Dendritic cell treated with granulocyte-macrophage colony-stimulating factor and Interleukin-4, amounts not matched to agents 40 ng/mL and 50 ng/mL, for 4 days (primary cell): ENCODE results near the gene HNRNPUL2.
"Not testable (repeated sequence)": the region's sequence is repeated elsewhere in the genome, so short reads cannot be mapped to it uniquely, and the experiment has no call there.

ENCODE experiments used
- H3K27ac Mint-ChIP-seq: one replicate; pipeline ENCODE4 v1.8.0; 2022; ENCODE audit warnings: mild to moderate bottlenecking, mixed read lengths
- H3K27me3 Mint-ChIP-seq: one replicate; pipeline ENCODE4 v1.8.0; 2022; ENCODE audit warnings: mild to moderate bottlenecking, mixed read lengths
- H3K36me3 Mint-ChIP-seq: one replicate; pipeline ENCODE4 v1.8.0; 2022; ENCODE audit warnings: low read depth, mixed read lengths
- H3K4me1 Mint-ChIP-seq: one replicate; pipeline ENCODE4 v1.8.0; 2022; ENCODE audit warnings: low read depth, mixed read lengths
- H3K4me3 Mint-ChIP-seq: one replicate; pipeline ENCODE4 v1.8.0; 2022; ENCODE audit warnings: mild to moderate bottlenecking, moderate library complexity, mixed read lengths
- H3K9me3 Mint-ChIP-seq: one replicate; pipeline ENCODE4 v1.8.0; 2022; ENCODE audit warnings: mixed read lengths
- intact Hi-C: fragments of 100-400 bp; cut with micrococcal nuclease; formaldehyde crosslinking; loops from one replicate; pipeline ENCODE4 v1.15.0; 2022

HNRNPUL2 gene

DNA sequence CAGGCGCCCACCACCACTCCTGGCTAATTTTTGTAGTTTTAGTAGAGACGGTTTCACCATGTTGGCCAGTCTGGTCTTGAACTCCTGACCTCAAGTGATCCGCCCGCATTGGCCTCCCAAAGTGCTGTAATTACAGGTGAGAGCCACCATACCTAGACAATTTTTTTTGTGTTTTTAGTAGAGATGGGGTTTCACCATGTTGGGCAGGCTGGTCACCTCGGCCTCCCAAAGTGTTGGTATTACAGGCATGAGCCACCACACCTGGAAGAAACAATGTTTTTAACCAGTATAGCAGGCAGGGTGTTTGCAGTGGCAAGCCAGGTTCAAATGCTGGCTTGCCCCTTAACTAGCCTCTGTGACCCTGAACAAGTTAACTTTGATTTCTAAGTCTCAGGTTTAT, 22.7 kb upstream of the HNRNPUL2 start:
- H3K27ac Mint-ChIP-seq, H3K9me3 Mint-ChIP-seq, H3K27me3 Mint-ChIP-seq, intact Hi-C loops, H3K4me3 Mint-ChIP-seq: not testable (repeated sequence)
- peaks cover 45% of the 10 kb centered on the region for H3K36me3 Mint-ChIP-seq
- H3K4me1 Mint-ChIP-seq = peaks cover 32% of the 10 kb centered on the region

DNA sequence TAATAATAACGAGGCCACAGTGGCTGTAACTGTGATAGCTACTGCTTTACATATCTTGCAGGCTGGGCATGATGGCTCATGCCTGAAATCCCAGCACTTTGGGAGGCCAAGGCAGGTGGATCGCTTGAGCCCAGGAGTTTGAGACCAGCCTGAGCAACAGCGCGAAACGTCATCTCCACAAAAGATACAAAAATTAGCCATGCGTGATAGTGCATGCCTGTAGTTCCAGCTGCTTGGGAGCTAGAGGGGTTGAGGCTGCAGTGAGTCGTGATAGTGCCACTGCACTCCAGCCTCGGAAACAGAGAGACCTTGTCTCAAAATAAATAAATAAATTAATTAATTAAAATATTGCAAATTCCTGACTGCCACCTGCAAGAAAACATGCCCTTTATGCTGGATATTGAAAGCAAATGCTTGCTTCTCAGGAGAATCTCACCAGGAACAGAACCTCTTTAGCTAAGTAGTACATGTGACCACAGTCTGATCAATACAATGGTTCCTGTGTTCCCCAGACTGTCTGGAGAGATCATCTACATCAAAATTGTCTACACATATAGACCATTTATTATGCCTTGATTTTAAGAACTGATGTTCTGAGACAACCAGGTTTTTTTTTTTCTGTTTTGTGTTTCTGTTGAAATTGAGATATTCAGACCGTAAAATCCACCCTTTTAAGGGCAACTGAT, 20.4 kb upstream of the HNRNPUL2 start:
- no peak overlapping the region for H3K4me3 Mint-ChIP-seq
- peaks cover 23% of the 10 kb centered on the region for H3K4me1 Mint-ChIP-seq
- intact Hi-C loops = no loop called here
- no peaks in the 10 kb centered on the region for H3K9me3 Mint-ChIP-seq
- H3K27ac Mint-ChIP-seq = no peak overlapping the region
- H3K27me3 Mint-ChIP-seq = no peaks in the 10 kb centered on the region
- H3K36me3 Mint-ChIP-seq = peaks cover 41% of the 10 kb centered on the region

DNA sequence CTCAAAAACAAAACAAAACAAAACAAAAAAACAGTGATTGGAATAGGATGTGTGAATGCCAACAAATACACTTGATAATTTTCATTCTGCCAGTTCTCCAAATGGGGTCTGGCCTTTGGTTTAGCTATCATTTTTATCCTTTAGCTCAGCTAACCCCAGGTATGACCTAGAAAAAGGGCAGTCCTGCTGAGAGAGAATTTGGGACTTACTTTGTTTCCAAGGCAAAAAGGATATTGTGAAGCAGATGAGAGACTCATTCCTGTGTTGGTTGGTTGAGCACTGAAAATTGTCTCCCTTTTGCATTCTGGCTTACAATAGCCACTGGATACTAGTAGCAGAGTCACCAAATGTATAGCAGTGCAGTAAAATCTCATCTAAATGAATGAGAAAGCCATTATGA, 9.9 kb upstream of the HNRNPUL2 start:
- Mint-ChIP-seq H3K9me3 (no peaks in the 10 kb centered on the region), H3K4me1 (no peaks in the 10 kb centered on the region), H3K27me3 (no peaks in the 10 kb centered on the region), H3K4me3 (no peak overlapping the region), H3K27ac (no peak overlapping the region), H3K36me3 (peaks cover 98% of the 10 kb centered on the region)
- intact Hi-C loops = no loop called here

DNA sequence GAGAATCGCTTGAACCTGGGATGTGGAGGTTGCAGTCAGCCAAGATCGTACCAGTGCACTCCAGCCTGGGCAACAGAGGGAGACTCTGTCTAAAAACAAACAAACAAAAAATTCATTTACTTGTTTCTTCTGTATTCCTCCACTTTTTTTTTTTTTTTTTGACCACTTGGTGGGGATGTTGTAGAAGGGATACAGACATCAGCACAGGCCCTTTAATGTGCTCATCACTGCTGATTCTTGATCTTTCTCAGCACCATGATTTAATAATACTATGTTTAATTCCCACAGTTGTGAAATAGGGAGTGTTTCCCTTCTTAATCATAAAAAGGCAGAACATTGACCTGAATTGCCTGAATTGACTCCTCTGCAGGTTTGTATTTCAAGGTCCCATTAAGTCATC, 5.6 kb upstream of the HNRNPUL2 start:
- intact Hi-C loops = no loop called here
- peak overlapping the region; percentile 37 for H3K27ac Mint-ChIP-seq
- H3K4me1 Mint-ChIP-seq = peaks cover 19% of the 10 kb centered on the region
- peaks cover 91% of the 10 kb centered on the region for H3K36me3 Mint-ChIP-seq
- H3K9me3 Mint-ChIP-seq = no peaks in the 10 kb centered on the region
- H3K4me3 Mint-ChIP-seq = no peak overlapping the region
- H3K27me3 Mint-ChIP-seq = no peaks in the 10 kb centered on the region

DNA sequence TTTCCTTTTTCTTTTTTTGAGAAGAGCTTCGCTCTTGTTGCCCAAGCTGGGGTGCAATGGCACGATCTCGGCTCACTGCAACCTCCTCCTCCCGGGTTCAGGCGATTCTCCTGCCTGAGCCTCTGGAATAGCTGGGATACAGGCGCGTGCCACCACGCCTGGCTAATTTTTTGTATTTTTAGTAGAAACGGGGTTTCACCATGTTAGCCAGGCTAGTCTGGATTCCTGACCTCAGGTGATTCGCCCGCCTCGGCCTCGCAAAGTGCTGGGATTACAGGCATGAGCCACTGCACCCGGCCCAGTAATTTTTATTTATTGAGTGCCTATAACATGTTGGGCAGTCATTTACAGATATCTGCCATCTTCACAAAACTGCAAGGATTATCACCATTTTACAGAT, 2.8 kb upstream of the HNRNPUL2 start:
- H3K27me3 Mint-ChIP-seq, intact Hi-C loops, H3K9me3 Mint-ChIP-seq: not testable (repeated sequence)
- Mint-ChIP-seq H3K4me1 (peaks cover 30% of the 10 kb centered on the region), H3K36me3 (peaks cover 89% of the 10 kb centered on the region), H3K27ac (peak overlapping the region; percentile 97), H3K4me3 (peak overlapping the region; percentile 95)

DNA sequence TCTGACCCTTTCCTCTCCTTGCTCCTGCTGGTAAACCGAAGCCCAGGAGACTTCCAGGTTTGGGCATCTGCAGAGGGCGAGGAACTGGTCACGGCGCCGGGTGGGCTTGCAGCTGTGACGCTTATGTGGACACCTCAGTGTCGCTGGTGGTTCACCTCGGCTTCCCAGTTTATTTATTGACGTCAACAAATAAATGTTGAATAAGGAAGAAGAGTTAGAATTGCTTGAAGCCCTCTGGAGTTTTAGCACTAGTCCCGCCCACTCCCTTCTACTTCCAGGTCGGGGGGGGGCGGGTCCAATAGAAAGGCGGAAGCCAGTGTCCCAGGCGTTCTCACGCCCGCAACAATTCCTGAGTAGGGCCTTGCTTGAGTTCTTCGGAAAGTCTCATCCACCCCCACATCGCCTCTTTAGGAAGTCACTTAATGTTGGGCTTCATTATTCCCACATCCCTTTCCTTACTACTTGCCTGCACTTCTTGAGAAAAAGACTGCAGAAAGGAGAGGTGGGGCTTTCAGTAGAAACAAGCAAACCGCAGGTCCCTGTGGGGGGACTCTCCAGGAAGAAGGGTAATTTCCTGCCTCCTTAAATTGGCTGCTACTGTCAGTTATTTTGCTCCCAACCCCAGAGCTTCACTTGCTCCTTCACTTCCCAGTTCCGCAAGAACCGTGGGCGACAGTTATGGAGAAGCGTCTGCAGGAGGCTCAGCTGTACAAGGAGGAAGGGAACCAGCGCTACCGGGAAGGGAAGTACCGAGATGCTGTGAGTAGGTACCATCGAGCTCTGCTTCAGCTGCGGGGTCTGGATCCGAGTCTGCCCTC, 1.1 kb upstream of the HNRNPUL2 start, which contains the start of gene TTC9C:
TSS of gene TTC9C (plus strand) at position 316 of the 818 bp plus-strand sequence. CDS start at position 679, 363 bp downstream.
- intact Hi-C loops = loop anchor here (1.0 to 5.0 kb wide), 4 partner anchors 25 to 134 kb away; partner anchors contain the start of gene TAF6L
- Mint-ChIP-seq H3K9me3 (no peaks in the 10 kb centered on the region), H3K4me3 (peak within 1 kb of the TSS; percentile 95), H3K27me3 (no peaks in the 10 kb centered on the region), H3K36me3 (peaks cover 85% of the 10 kb centered on the region), H3K27ac (peak within 1 kb of the TSS; percentile 97), H3K4me1 (peaks cover 44% of the 10 kb centered on the region)

DNA sequence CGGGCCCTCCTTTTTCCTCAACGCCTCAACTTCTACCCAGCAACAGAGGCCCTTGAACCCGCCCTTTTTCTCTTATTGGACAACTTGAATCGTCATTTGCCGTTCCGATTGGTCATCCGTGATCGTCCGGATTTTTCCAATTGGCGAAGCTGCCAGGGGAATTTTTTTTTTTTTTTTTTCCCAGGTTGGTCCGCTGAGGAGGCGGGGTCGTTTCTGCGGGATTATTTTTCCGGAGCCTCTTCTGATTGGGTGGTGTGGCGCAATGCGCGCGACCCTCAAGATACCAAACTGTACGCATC, 564 bp upstream of the HNRNPUL2 start:
- H3K27ac Mint-ChIP-seq = peak overlapping the region; percentile 97
- H3K27me3 Mint-ChIP-seq = no peaks in the 10 kb centered on the region
- H3K36me3 Mint-ChIP-seq = peaks cover 85% of the 10 kb centered on the region
- H3K9me3 Mint-ChIP-seq = no peaks in the 10 kb centered on the region
- peaks cover 46% of the 10 kb centered on the region for H3K4me1 Mint-ChIP-seq
- intact Hi-C loops = loop anchor here (1.0 to 5.0 kb wide), 5 partner anchors 19 to 134 kb away; partner anchors contain the start of gene TAF6L
- peak overlapping the region; percentile 95 for H3K4me3 Mint-ChIP-seq

DNA sequence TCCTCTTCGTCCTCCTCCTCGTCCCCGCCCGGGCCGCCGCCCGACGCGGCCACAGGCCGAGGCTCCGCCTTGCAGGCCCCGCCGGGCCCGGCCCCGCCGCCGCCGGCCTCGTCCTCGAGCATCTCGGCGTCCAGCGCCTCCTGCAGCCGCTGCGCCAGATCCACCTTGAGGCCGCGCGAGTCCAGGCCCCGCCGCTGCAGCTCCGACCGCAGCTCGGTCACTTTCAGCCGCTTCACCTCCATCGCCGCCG, 417 bp downstream of the HNRNPUL2 start:
- Mint-ChIP-seq H3K4me3 (peak overlapping the region; percentile 95), H3K27ac (peak overlapping the region; percentile 97), H3K27me3 (no peaks in the 10 kb centered on the region), H3K4me1 (peaks cover 46% of the 10 kb centered on the region), H3K9me3 (no peaks in the 10 kb centered on the region), H3K36me3 (peaks cover 89% of the 10 kb centered on the region)
- intact Hi-C loops = loop anchor here (1.0 to 5.0 kb wide), 3 partner anchors 18 to 135 kb away; partner anchors contain the start of gene TAF6L

DNA sequence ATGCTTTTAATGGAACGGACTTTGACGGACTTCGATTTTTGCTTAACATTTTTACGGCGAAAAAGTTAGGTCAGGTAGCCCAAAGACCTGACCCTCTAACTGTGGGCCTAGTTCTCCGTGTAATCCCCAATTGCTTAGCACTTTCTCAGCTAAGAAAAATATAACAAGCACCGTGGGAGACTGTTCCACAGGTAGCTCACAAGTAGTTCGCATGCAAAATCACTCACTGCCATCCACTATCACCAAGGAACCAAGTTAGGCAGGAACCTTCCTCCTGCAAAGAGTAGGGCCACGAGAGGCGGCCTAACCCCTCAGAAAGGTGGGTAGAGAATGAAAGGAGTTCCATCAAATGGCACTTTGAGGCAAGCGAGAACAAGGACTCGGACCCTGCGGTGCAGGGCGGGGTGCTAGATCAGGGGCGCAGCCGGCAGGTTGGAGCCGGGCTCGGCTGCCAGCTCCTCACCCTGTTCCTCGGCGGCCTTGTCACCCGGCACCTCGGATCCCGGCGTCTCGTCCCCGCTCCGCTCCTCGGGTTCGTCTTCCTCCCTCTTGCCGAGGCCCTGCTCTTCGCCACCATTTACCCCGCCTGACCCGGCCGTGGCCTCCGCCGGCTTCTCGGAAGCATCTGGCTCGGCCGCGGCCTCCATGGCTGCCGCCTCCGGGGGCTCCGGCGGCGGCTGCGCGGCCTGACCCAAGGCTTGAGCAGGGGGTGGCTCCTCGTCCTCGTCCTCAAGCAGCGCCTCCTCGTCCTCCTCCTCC, 922 bp downstream of the HNRNPUL2 start:
- Mint-ChIP-seq H3K27ac (peak overlapping the region; percentile 97), H3K9me3 (no peaks in the 10 kb centered on the region), H3K27me3 (no peaks in the 10 kb centered on the region), H3K4me1 (peaks cover 42% of the 10 kb centered on the region), H3K36me3 (peaks cover 89% of the 10 kb centered on the region), H3K4me3 (peak overlapping the region; percentile 95)
- intact Hi-C loops = loop anchor here (5.0 kb wide), 2 partner anchors 46 to 136 kb away; partner anchors contain the start of gene TAF6L

DNA sequence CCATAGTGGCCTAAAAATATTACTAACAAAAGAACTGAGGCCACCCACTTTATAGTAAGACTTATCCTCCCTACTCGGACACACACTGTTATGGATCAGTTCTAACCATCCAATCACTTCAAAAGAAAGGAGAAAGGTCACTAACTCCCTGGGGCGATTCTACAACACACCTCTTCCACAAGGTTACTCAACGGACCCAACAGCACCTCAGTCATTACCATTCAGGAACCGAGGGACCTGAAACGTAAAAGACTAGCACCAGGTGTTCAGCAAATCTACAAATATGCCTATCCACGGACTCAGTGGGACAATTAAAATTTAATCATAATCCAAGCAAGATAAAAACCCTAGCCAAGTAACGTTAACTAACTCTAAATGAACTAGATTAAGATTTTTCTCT, 1.6 kb downstream of the HNRNPUL2 start:
- Mint-ChIP-seq H3K27ac (peak overlapping the region; percentile 97), H3K27me3 (no peaks in the 10 kb centered on the region), H3K4me1 (peaks cover 37% of the 10 kb centered on the region), H3K9me3 (no peaks in the 10 kb centered on the region), H3K36me3 (peaks cover 89% of the 10 kb centered on the region), H3K4me3 (peak overlapping the region; percentile 95)
- intact Hi-C loops = loop anchor here (5.0 kb wide), 2 partner anchors 47 to 137 kb away; partner anchors contain the start of gene TAF6L

DNA sequence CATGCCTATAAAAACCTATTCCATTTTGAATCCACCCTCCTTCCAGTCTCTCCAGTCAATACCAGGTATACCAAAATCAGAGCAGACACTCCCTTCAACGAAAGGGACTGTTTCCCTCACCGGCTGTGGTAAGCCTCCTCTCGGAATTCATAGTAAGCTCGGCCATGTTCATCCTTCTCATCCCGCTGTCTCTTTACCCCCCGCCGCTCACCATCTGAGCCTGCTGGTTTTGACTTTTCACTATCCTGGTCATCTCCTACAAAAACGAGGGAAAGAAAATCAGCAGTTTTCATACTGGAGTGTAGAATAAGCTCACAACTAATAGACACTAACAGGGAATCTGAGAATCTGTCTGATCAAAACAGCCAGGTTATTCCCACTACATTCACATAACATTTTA, 3.1 kb downstream of the HNRNPUL2 start:
- Mint-ChIP-seq H3K9me3 (no peaks in the 10 kb centered on the region), H3K4me1 (peaks cover 33% of the 10 kb centered on the region), H3K4me3 (peak overlapping the region; percentile 95), H3K27me3 (no peaks in the 10 kb centered on the region), H3K36me3 (peaks cover 94% of the 10 kb centered on the region), H3K27ac (peak overlapping the region; percentile 64)
- intact Hi-C loops = no loop called here

DNA sequence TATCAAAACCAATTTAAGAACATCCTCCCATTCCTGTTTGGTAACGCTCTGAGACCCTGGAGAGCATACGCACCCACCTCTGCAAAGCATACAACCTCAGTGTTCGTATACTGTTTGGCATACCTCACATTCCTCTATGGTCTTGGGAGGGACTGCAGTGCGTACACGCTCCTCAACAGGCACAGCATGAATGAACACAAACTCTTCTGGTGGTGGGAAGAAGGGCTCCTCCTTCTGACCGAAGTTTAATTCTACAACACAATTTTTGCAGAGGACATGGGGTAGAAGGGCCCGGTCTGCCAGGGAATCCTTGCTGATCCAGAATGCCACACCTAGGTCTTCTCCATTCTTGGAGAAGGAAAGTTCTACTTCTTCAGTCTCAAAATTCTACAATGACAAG, 5.3 kb downstream of the HNRNPUL2 start:
- H3K36me3 Mint-ChIP-seq = peaks cover 96% of the 10 kb centered on the region
- H3K27ac Mint-ChIP-seq = no peak overlapping the region
- H3K4me3 Mint-ChIP-seq = no peak overlapping the region
- H3K9me3 Mint-ChIP-seq = no peaks in the 10 kb centered on the region
- no peaks in the 10 kb centered on the region for H3K27me3 Mint-ChIP-seq
- peaks cover 39% of the 10 kb centered on the region for H3K4me1 Mint-ChIP-seq
- intact Hi-C loops = no loop called here

DNA sequence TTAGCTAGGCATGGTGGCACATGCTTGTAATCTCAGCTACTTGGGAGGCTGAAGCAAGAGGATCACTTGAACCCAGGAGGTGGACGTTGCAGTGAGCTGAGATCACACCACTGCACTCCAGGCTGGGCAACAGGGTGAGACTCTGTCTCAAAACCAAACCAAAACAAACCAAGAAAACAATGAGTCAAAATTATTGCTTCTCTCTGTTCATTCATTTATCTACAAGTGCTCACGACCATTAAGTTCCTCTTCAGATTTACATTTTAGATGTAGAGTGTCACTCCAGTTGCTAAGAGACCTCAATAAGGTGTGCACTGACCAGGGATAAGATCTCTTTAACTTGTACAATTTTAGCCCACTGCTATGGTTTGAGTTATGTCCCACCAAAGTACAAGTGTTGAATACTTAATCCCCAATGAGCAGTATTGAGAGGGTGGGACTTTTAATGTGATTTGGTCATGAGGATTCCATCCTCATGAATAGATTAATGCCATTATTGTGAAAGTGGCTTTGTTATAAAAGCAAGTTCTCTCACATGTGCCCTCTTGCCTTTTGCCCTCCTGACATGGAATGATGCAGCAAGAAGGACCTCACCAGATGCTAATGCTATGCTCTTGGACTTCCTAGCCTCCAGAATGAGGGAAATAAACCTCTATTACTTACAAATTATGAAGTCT, 7.8 kb downstream of the HNRNPUL2 start:
- Mint-ChIP-seq H3K27ac (no peak overlapping the region), H3K36me3 (peaks cover 100% of the 10 kb centered on the region), H3K4me3 (no peak overlapping the region), H3K9me3 (no peaks in the 10 kb centered on the region), H3K27me3 (no peaks in the 10 kb centered on the region), H3K4me1 (peaks cover 44% of the 10 kb centered on the region)
- intact Hi-C loops = no loop called here
